DMS114 treated with DMSO at 0.1 percent for 48 hours (cell line): ENCODE measurements around the gene ZFPM1.

Source experiments
- DNase-seq: peaks from one replicate; lab custom pipeline; 2025; ENCODE audit not compliant: unreplicated experiment; lab: John Stamatoyannopoulos, UW

ZFPM1 gene

GRCh38 chr16:88417684-88418476, 35.2 kb upstream of the ZFPM1 start:
- DNase-seq, result no peak

- DNase-seq, result no peak
These were observed 34.2 kb upstream of the ZFPM1 start for GRCh38 chr16:88418869-88419268.

DNA sequence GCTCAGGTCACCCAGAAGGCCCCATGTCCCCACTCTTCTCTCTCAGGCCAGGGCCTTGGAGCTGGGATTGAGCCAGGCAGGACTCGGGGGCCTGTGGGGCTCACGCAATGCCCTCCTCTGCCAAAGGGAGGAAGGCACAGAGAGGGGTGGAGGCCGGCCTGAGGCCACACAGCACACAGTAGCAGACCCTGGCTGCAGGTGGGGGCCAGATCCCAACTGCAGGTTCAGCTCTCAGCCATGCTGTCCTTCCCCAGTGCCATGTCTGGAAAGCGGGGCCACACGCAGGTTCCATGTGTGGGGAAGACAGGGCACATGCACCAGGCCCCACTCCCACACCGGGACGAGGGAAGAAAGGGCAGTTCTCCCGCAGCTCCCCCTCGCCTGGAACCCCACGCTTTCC, 33.3 kb upstream of the ZFPM1 start:
- DNase-seq, result no peak

DNA sequence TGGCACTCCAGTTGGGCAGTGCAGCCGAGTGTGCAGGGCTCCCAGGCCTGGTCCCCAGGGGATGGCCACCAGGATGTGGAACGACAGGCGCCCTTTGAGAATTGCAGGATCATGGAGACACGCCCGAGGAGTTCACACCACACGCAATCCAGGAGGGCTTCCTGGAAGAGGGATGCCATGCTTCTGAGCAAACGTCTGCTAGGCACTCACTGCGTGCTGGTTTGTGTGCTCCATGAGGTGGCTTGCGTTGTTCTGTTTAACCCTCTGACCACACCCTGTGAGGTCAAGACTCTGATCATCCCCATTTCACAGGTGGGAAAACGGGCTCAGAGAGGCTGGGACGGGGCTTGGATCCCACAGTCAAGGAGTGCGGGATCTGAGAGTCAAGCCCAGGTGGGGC, 32.6 kb upstream of the ZFPM1 start:
- DNase-seq, result no peak

DNA sequence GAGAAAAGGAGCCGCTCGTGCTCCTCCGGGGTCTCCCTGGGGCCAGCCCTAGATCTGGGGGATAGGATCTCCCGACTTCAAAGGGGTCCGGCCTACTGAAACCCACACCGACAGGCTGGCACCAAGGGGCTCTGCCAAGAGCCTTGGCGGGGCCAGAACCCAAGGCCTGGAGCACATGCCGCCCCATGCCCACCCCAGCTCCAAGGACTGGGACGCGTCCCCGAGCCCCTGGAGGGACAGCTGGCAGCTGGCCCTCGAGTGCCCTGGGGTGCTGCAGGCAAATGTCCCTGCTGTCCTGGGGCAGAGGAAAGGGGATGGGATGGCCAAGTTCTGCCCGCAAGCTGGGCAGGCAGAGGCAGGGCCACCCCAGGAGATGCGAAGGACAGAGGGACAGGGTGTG, 31.8 kb upstream of the ZFPM1 start:
- no peak for DNase-seq

- DNase-seq, result no peak
These were observed 31.1 kb upstream of the ZFPM1 start for GRCh38 chr16:88421871-88422433.

GRCh38 chr16:88422733-88423447, 30.2 kb upstream of the ZFPM1 start:
- DNase-seq, result no peak

DNA sequence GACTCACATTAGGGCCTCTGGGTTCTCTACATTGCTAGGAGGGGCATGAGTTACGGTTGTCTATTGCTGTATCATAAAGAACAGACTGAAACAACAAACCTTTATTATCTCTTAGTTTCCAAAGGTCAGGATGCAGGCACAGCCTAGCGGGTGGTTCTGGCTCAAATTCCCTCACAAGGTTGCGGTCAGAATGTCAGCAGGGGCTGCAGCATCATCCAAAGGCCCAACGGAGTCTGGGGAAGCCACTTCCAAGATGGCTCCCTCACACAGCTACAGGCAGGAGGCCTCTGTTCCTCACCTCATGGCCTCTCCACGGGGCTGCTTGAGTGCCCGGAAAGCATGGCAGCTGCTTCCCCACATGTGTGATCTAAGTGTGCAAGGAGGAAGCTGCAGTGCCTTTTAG, 29.6 kb upstream of the ZFPM1 start:
- DNase-seq, result no peak

GRCh38 chr16:88424587-88425235, 28.4 kb upstream of the ZFPM1 start:
- DNase-seq, result no peak

DNA sequence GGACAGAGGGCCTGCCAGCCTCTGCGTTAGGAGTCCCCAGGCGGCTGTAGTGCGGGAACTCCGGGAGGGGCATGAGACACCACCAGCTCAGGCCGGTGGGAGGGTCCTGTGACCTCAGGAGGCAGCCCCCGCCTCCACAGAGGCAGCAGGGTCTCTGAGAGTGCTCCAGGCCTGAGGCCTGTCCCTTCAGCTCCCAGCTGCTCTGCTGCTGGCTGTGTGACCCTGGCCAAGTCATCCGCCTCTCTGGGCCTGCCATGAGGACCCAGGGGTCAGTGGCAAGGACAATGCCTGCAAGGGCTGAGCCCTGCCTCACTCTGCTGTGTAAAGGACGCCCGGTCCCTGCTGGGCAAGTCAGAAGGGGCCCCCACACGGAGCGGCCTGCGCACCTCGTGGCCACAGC, 27.1 kb upstream of the ZFPM1 start:
- no peak for DNase-seq

GRCh38 chr16:88427376-88427775, 25.7 kb upstream of the ZFPM1 start:
- no peak for DNase-seq

DNA sequence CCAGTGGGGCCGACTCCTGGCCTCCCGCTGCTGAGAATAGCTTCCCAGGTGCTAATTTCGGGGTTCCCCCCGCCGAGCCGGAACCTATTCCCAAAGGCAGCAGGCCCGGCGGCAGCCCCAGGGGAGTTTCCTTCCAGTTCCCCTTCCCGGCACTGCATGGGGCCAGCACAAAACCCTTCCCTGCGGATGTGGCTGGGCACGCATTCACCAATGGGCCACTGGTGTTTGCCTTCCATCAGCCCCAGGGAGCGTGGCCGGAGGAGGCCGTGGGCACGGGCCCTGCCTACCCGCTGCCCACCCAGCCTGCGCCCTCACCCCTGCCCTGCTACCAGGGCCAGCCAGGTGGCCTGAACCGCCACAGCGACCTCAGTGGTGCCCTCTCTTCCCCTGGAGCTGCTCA, 24.9 kb upstream of the ZFPM1 start:
- DNase-seq, result no peak

- DNase-seq, result no peak
These were observed 24.3 kb upstream of the ZFPM1 start for GRCh38 chr16:88428616-88429386.

- DNase-seq, result no peak
These were observed 23.5 kb upstream of the ZFPM1 start for GRCh38 chr16:88429387-88430184.

DNA sequence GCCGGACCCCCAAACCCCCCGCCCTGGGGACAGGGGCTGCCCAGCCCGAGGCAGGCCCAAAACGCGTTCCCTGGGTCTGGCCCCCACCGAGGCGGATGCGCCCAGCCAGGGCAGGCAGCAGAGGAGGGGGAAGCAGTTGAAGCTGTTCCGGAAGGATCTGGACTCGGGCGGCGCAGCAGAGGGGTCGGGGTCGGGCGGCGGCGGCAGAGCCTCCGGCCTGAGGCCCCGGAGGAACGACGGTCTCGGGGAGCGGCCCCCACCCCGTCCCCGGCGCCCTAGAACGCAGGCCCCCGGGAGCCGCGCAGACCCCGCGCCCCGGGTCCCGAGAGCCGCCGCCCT, 22.9 kb upstream of the ZFPM1 start:
- DNase-seq, result no peak

- no peak for DNase-seq
These were observed 22.3 kb upstream of the ZFPM1 start for GRCh38 chr16:88430524-88431446.

DNA sequence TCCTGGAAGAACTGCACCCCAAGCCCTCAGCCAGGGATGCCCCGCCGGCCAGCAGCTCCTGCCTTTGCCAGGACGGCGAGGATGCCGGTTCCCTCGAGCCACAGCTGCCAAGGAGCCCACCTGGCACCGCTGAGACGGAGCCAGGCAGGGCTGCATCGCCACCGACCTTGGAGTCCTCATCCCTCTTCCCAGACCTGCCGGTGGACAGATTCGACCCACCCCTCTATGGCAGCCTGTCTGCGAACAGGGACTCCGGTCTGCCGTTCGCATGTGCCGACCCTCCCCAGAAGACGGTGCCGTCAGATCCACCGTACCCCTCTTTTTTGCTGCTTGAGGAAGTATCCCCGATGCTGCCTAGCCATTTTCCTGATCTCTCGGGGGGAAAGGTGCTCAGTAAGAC, 21.4 kb upstream of the ZFPM1 start:
- no peak for DNase-seq

DNA sequence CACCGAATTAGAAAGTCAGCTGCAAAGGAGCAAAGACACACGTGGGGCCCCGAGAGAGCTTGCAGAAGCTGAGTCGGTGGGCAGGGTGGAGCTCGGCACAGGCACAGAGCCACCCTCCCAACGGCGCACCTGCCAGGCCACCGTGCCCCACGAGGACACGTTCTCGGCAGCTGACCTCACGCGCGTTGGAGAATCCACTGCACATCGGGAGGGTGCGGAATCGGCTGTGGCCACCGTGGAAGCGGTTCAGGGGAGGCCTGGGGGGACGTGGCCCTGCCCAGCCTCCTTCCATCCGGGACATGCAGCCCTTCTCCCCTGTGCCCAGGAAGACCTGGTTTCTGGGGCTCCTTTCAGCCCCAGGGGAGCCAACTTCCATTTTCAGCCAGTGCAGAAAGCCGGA, 20.9 kb upstream of the ZFPM1 start:
- no peak for DNase-seq

DNA sequence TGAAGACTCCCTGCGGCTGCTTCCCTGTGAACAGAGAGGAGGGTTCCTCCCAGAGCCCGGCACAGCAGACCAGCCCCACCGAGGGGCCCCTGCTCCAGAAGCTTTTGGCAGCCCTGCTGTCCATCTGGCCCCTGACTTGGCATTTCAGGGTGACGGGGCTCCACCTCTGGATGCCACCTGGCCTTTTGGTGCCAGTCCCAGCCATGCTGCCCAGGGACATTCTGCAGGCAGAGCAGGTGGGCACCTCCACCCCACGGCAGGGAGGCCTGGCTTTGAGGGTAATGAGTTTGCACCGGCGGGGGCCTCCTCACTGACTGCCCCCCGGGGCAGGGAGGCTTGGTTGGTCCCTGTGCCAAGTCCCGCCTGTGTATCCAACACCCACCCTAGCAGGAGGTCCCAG, 20.3 kb upstream of the ZFPM1 start:
- no peak for DNase-seq
